GM12801 (cell line): Measurements from ENCODE around the gene MRPL47.

Experiments used
- CTCF ChIP-seq: IDR thresholded peaks from one replicate; pipeline ENCODE4 v1.5.1; 2011; ENCODE audit warnings: control low read depth; ENCODE audit not compliant: insufficient read length; ENCODE audit errors: extremely low read depth

MRPL47 gene

GRCh38 chr3:179604321-179605078, at the start of gene MRPL47, which contains the start of gene NDUFB5:
MRPL47 (minus strand) TSS chr3:179604638; CDS start chr3:179604624, 14 bp downstream.
NDUFB5 (plus strand) TSS chr3:179604794; CDS start chr3:179604816, 22 bp downstream.
- TF ChIP-seq CTCF = no peak

- no peak for TF ChIP-seq CTCF
These were observed 48.8 kb upstream of the MRPL47 start for GRCh38 chr3:179653096-179653797.

- no peak for TF ChIP-seq CTCF
These were observed 48.1 kb upstream of the MRPL47 start, which contains the start of gene USP13 for GRCh38 chr3:179652447-179653095. USP13 (plus strand) TSS chr3:179653040; CDS start chr3:179653226, 186 bp downstream.

- TF ChIP-seq CTCF = no peak
These were observed 47.4 kb upstream of the MRPL47 start for GRCh38 chr3:179651687-179652446.

GRCh38 chr3:179646177-179646576, 41.7 kb upstream of the MRPL47 start:
- TF ChIP-seq CTCF = no peak

- no peak for TF ChIP-seq CTCF
These were observed 38.4 kb upstream of the MRPL47 start for GRCh38 chr3:179642871-179643270.
